Measurements from ENCODE around the gene DOCK1.

The DOCK1 gene

GRCh38 chr10:127073666-127074065, 168.4 kb downstream of the DOCK1 start:
- TF ChIP-seq CTCF (conservative IDR thresholded peaks at IDR 0.05), result no peak
- no peak overlapping the region for H3K27ac ChIP-seq

GRCh38 chr10:127079392-127079791, 174.2 kb downstream of the DOCK1 start:
- TF ChIP-seq CTCF (conservative IDR thresholded peaks at IDR 0.05), result no peak
- H3K27ac ChIP-seq, result no peak overlapping the region

GRCh38 chr10:127080317-127080716, 175.1 kb downstream of the DOCK1 start:
- no peak for TF ChIP-seq CTCF (conservative IDR thresholded peaks at IDR 0.05)
- no peak overlapping the region for H3K27ac ChIP-seq

- no peak overlapping the region for H3K27ac ChIP-seq
- no peak for TF ChIP-seq CTCF (conservative IDR thresholded peaks at IDR 0.05)
Measured at GRCh38 chr10:127081851-127082345, 176.7 kb downstream of the DOCK1 start.

- no peak for TF ChIP-seq CTCF (conservative IDR thresholded peaks at IDR 0.05)
Measured at GRCh38 chr10:127082651-127083050, 177.4 kb downstream of the DOCK1 start.

GRCh38 chr10:127085957-127086356, 180.7 kb downstream of the DOCK1 start:
- no peak for TF ChIP-seq CTCF (conservative IDR thresholded peaks at IDR 0.05)

More at GRCh38 chr10:127082651-127083050, 177.4 kb downstream of the DOCK1 start:
- H3K27ac ChIP-seq, result no peak overlapping the region

GRCh38 chr10:127088908-127089307, 183.7 kb downstream of the DOCK1 start:
- no peak overlapping the region for H3K27ac ChIP-seq
- no peak for TF ChIP-seq CTCF (conservative IDR thresholded peaks at IDR 0.05)

More at GRCh38 chr10:127085957-127086356, 180.7 kb downstream of the DOCK1 start:
- no peak overlapping the region for H3K27ac ChIP-seq

All from VCaP (cell line).